Activated CD4-positive, alpha-beta T cell treated with anti-CD3 and anti-CD28 coated beads for 36 hours (primary cell): ENCODE results near the gene CLIC4. TPM values are rescaled to one million over a fixed set of nuclear protein-coding genes. Genes with fewer than 3 reads are reported as not detected.
"Not testable (repeated sequence)": the region's sequence is repeated elsewhere in the genome, so short reads cannot be mapped to it uniquely, and the experiment has no call there.

Experiments
- ATAC-seq: fragments of 200-7000 bp; cut with Tn5 transposase; one replicate; pipeline ENCODE4 v1.10.0; 2021; ENCODE audit warnings: mild to moderate bottlenecking, moderate library complexity
- CTCF ChIA-PET: fragments of 350-600 bp; sonication (Branson Sonifier 250); formaldehyde crosslinking; loops from one replicate; lab custom pipeline; 2021; ENCODE audit warnings: antibody characterized with exemption; lab: Charles Lee
- POLR2A ChIA-PET: fragments of 350-600 bp; sonication (Branson Sonifier 250); formaldehyde crosslinking; loops from one replicate; lab custom pipeline; 2021; ENCODE audit warnings: antibody characterized with exemption, inconsistent platforms; lab: Charles Lee
- DNase-seq: peaks from one replicate; pipeline ENCODE4 v3.0.0-alpha.2; 2020
- H3K27ac Mint-ChIP-seq: one replicate; pipeline ENCODE4 v1.8.0; 2021; ENCODE audit warnings: mixed read lengths
- H3K27me3 Mint-ChIP-seq: one replicate; pipeline ENCODE4 v1.8.0; 2021; ENCODE audit warnings: mixed read lengths
- H3K36me3 Mint-ChIP-seq: one replicate; pipeline ENCODE4 v1.8.0; 2021; ENCODE audit warnings: low read depth, mixed read lengths
- H3K4me1 Mint-ChIP-seq: one replicate; pipeline ENCODE4 v1.8.0; 2021; ENCODE audit warnings: mixed read lengths
- H3K4me3 Mint-ChIP-seq: one replicate; pipeline ENCODE4 v1.8.0; 2021; ENCODE audit warnings: mild to moderate bottlenecking, moderate library complexity, mixed read lengths
- H3K9me3 Mint-ChIP-seq: one replicate; pipeline ENCODE4 v1.8.0; 2021; ENCODE audit warnings: low read depth, mixed read lengths
- intact Hi-C, 2 experiments: fragments of 100-400 bp; cut with DNase I in 1 of 2; cut with micrococcal nuclease in 1 of 2; formaldehyde crosslinking; loops; one replicate each; pipeline versions ENCODE4 v1.14.2 to v1.15.1; 2022 to 2024; cut with DNase I, micrococcal nuclease
- total RNA-seq, 2 experiments: library from RNA; stranded (reverse); gene quantifications; one replicate each; pipeline ENCODE4 v1.2.3, GENCODE V29; 2021

CLIC4 gene
- total RNA-seq, 2 experiments from 2014 or later, result 29.8 to 33.1 TPM

DNA sequence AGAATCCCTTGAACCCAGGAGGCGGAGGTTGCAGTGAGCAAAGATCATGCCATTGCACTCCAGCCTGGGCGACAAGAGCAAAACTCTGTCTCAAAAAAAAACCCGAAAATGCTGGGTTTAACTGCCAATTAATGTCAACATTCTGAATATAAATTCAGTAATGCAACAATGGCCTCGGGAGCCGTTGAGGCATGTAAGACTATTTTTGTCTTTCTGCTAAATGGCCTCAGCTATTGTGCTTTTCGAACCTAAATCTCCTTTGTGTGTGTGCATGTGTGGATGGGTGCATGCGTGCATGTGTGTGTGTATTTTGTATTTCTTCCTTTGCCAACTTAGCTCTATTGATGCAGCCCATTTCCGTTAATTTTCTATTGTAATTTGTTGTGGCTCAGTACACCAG, 31.6 kb downstream of the CLIC4 start:
- H3K4me1 Mint-ChIP-seq, result no peaks in the 10 kb centered on the region
- ChIA-PET POLR2A (no interaction called here), CTCF (interaction anchor here (0.7 to 1.8 kb wide), 4 partner anchors 8 to 27 kb away, joined by 3 to 4 read pairs (median 4); no protein-coding TSS in a partner anchor)
- ATAC-seq (no peak), DNase-seq (no peak)
- no peak overlapping the region for H3K27ac Mint-ChIP-seq
- H3K27me3 Mint-ChIP-seq, result no peaks in the 10 kb centered on the region
- H3K4me3 Mint-ChIP-seq, result no peak overlapping the region
- no peaks in the 10 kb centered on the region for H3K9me3 Mint-ChIP-seq
- intact Hi-C loops, result no loop called here
- no peaks in the 10 kb centered on the region for H3K36me3 Mint-ChIP-seq

GRCh38 chr1:24778141-24778540, 32.9 kb downstream of the CLIC4 start:
- ChIA-PET POLR2A (no interaction called here), CTCF (interaction anchor here (1.3 kb wide), 1 partner anchor 52 kb away, joined by 4 read pairs; no protein-coding TSS in a partner anchor)
- intact Hi-C loops, result no loop called here
- no peaks in the 10 kb centered on the region for H3K27me3 Mint-ChIP-seq
- H3K36me3 Mint-ChIP-seq, result no peaks in the 10 kb centered on the region
- ATAC-seq, result no peak
- peaks cover 2% of the 10 kb centered on the region for H3K4me1 Mint-ChIP-seq
- DNase-seq, result no peak
- H3K27ac Mint-ChIP-seq, result no peak overlapping the region
- no peaks in the 10 kb centered on the region for H3K9me3 Mint-ChIP-seq
- no peak overlapping the region for H3K4me3 Mint-ChIP-seq

DNA sequence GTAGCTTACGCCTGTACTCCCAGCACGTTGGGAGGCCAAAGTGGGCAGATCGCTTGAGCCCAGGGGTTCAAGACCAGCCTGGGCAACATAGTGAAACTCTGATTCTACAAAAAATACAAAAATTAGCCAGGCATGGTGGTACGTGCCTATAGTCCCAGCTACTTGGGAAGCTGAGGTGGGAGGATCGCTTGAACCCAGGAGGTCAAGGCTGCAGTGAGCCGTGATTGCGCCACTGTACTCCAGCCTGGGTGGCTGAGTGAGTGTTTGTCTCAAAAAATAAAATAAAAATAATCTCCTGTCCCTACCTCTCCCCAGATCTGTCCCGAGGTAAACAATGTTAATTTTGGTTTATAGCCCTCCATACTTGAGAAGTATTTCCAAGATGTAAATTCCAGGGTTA, 34.0 kb downstream of the CLIC4 start:
- POLR2A ChIA-PET, CTCF ChIA-PET, H3K4me1 Mint-ChIP-seq, H3K9me3 Mint-ChIP-seq, ATAC-seq, DNase-seq, H3K27me3 Mint-ChIP-seq, H3K4me3 Mint-ChIP-seq, intact Hi-C loops, H3K36me3 Mint-ChIP-seq, H3K27ac Mint-ChIP-seq: not testable (repeated sequence)

DNA sequence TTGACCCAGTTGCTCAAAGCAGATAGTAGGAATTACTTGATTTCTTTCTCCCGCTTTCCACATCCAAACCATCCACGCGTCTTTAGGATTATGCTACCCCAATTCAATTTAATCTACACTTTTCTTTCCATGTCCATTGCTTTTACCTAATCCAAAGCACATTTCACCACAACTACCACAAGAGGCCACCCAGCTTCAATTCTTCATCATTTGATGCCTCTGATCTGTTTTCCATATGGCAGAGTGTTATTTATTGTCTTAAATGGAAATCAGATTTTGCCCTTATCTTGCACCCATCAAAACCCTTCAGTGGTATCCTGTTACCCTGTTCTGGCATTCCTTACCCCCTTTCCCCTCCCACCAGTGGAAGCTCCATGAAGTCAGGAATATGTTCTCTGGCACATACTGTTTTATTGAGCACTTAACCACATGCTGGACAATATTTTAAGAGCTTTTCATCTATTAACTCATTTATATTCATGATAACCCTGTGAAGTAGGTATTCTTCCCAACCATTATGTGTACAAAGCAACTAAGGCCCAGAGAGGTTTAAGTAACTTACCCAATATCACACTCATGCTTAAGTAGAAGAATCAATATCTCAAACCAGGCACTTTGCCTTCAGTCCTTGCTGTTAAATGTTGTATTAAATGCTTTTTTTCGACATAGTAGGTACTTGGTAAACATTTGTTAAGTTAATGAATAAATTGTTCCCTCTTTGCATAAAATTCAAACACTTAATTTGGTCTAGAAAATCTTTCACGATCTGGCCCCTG, 34.6 kb downstream of the CLIC4 start:
- POLR2A ChIA-PET, result no interaction called here

DNA sequence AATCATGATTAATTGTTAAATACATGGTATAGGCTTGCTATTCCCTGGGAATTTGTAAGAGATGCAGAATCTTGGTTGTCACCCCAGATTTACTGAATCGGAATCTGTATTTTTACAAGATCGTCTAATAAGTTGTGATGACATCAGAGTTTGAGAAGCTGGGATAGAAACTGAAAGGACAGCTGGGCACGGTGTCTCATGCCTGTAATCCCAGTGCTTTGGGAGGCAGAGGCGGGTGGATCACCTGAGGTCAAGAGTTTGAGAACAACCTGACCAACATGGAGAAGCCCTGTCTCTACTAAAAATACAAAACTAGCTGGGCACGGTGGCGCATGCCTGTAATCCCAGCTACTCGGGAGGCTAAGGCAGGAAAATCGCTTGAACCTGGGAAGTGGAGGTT, 35.4 kb downstream of the CLIC4 start:
- ATAC-seq, H3K9me3 Mint-ChIP-seq: not testable (repeated sequence)

More for the DNA sequence above, 34.6 kb downstream of the CLIC4 start:
- H3K4me3 Mint-ChIP-seq, result no peak overlapping the region
- no peak for ATAC-seq
- no peak overlapping the region for H3K27ac Mint-ChIP-seq
- H3K9me3 Mint-ChIP-seq, result no peaks in the 10 kb centered on the region
- H3K27me3 Mint-ChIP-seq, result no peaks in the 10 kb centered on the region
- CTCF ChIA-PET, result no interaction called here
- intact Hi-C loops, result no loop called here
- peaks cover 2% of the 10 kb centered on the region for H3K4me1 Mint-ChIP-seq
- no peaks in the 10 kb centered on the region for H3K36me3 Mint-ChIP-seq
- DNase-seq, result no peak

DNA sequence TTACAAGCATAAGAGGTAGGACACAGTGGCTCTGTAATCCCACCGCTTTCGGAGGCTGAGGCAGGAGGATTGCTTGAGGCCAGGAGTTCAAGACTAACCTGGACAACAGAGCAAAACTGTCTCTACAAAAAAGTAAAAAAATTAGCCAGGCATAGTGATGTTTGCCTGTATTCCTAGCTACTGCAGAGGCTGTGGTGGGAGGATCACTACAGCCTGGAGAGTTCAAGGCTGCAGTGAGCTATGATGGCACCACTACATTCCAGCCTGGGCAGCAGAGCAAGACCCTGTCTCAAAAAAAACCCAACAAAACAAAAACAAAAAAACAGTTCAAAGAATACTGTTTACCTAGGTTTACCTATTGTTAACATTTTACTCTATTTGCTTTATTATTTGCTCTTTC, 37.4 kb downstream of the CLIC4 start:
- ChIA-PET POLR2A (no interaction called here), CTCF (interaction anchor here (0.9 kb wide), 1 partner anchor 9 kb away, joined by 4 read pairs; no protein-coding TSS in a partner anchor)
- ATAC-seq (no peak), DNase-seq (no peak)
- H3K27me3 Mint-ChIP-seq, result no peaks in the 10 kb centered on the region
- H3K4me3 Mint-ChIP-seq, result no peak overlapping the region
- no peak overlapping the region for H3K27ac Mint-ChIP-seq
- H3K36me3 Mint-ChIP-seq, result no peaks in the 10 kb centered on the region
- peaks cover 2% of the 10 kb centered on the region for H3K4me1 Mint-ChIP-seq
- intact Hi-C loops, result no loop called here
- no peaks in the 10 kb centered on the region for H3K9me3 Mint-ChIP-seq

More for the DNA sequence above, 35.4 kb downstream of the CLIC4 start:
- CTCF ChIA-PET, result interaction anchor here (0.7 kb wide), 1 partner anchor 39 kb away, joined by 3 read pairs; no protein-coding TSS in a partner anchor
- DNase-seq, H3K4me3 Mint-ChIP-seq, H3K4me1 Mint-ChIP-seq, intact Hi-C loops, H3K27me3 Mint-ChIP-seq, POLR2A ChIA-PET, H3K27ac Mint-ChIP-seq, H3K36me3 Mint-ChIP-seq: not testable (repeated sequence)

GRCh38 chr1:24783713-24784112, 38.5 kb downstream of the CLIC4 start:
- Mint-ChIP-seq H3K27me3 (no peaks in the 10 kb centered on the region), H3K4me3 (no peak overlapping the region), H3K9me3 (no peaks in the 10 kb centered on the region), H3K4me1 (peaks cover 2% of the 10 kb centered on the region), H3K27ac (no peak overlapping the region), H3K36me3 (no peaks in the 10 kb centered on the region)
- ChIA-PET CTCF (no interaction called here), POLR2A (no interaction called here)
- intact Hi-C loops, result no loop called here
- DNase-seq (no peak), ATAC-seq (no peak)

DNA sequence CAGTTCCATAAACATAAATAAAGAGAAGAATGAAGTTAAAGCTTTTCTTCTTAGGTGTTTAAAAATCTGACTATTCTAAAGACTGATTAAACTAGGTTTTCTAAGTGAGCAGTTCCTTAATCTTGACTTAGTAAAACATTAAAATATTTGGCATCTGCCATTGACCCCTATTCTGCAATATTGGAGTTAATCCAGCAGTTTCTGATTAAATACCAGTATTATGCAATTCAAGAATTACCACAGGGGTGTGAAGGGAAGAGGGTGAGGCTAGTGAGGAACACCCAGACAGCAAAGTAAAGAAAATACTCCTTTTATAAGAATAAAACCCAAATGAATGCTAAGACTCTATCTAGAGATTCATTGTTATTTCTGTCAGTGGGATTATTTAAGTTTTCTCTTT, 40.9 kb downstream of the CLIC4 start:
- Mint-ChIP-seq H3K9me3 (no peaks in the 10 kb centered on the region), H3K27ac (no peak overlapping the region), H3K4me3 (no peak overlapping the region), H3K36me3 (no peaks in the 10 kb centered on the region), H3K4me1 (peaks cover 2% of the 10 kb centered on the region), H3K27me3 (no peaks in the 10 kb centered on the region)
- intact Hi-C loops, result no loop called here
- ChIA-PET POLR2A (no interaction called here), CTCF (interaction anchor here (1.0 kb wide), 1 partner anchor 260 kb away, joined by 3 read pairs; no protein-coding TSS in a partner anchor)
- ATAC-seq (no peak), DNase-seq (no peak)

- POLR2A ChIA-PET, result no interaction called here
- no peak for DNase-seq
- no peaks in the 10 kb centered on the region for H3K36me3 Mint-ChIP-seq
- no peaks in the 10 kb centered on the region for H3K27me3 Mint-ChIP-seq
- no peaks in the 10 kb centered on the region for H3K9me3 Mint-ChIP-seq
- no peak for ATAC-seq
- no peaks in the 10 kb centered on the region for H3K4me1 Mint-ChIP-seq
- intact Hi-C loops, result no loop called here
- no peak overlapping the region for H3K4me3 Mint-ChIP-seq
- no peak overlapping the region for H3K27ac Mint-ChIP-seq
- CTCF ChIA-PET, result no interaction called here
These were observed 45.2 kb downstream of the CLIC4 start for GRCh38 chr1:24790490-24790889.

GRCh38 chr1:24793447-24794129, 48.3 kb downstream of the CLIC4 start:
- no peak for ATAC-seq
- ChIA-PET POLR2A (no interaction called here), CTCF (interaction anchor here (0.7 kb wide), 1 partner anchor 41 kb away, joined by 3 read pairs; no protein-coding TSS in a partner anchor)
- no peak for DNase-seq
- no peaks in the 10 kb centered on the region for H3K4me1 Mint-ChIP-seq
- peaks cover 1% of the 10 kb centered on the region for H3K9me3 Mint-ChIP-seq
- peaks cover 7% of the 10 kb centered on the region for H3K36me3 Mint-ChIP-seq
- intact Hi-C loops, result no loop called here
- H3K27ac Mint-ChIP-seq, result no peak overlapping the region
- H3K4me3 Mint-ChIP-seq, result no peak overlapping the region
- H3K27me3 Mint-ChIP-seq, result no peaks in the 10 kb centered on the region

DNA sequence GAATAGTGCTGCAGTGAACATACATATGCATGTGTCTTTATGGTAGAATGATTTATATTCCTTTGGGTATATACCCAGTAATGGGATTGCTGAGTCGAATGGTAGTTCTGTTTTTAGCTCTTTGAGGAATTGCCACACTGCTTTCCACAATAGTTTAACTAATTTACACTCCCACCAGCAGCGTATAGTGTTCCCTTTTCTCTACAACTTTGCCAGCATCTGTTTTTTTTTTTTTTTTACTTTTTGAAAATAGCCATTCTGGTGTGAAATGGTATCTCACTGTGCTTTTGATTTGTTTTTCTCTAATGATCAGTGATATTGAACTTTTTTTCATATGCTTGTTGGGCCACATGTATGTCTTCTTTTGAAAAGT, 48.9 kb downstream of the CLIC4 start:
- CTCF ChIA-PET, H3K27me3 Mint-ChIP-seq, H3K36me3 Mint-ChIP-seq, H3K4me3 Mint-ChIP-seq, POLR2A ChIA-PET, H3K4me1 Mint-ChIP-seq, H3K27ac Mint-ChIP-seq, DNase-seq, intact Hi-C loops, ATAC-seq, H3K9me3 Mint-ChIP-seq: not testable (repeated sequence)

DNA sequence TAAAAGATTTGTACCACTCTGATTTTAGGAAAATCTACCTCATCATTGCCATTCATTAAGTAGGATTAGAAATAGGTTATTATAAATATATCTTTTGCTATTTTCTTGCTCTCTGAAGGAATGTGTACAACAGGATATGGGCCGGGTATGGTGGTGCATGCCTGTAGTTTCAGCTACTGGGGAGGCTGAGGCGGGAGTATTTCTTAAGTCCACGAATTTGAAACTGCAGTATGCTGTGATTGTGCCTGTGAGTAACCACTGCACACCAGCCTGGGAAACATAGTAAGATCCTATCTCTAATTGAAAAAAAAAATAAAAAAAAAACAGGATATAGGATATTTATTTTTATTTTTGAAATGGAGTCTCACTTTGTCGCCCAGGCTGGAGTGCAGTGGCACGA, 50.0 kb downstream of the CLIC4 start:
- intact Hi-C loops, result no loop called here
- Mint-ChIP-seq H3K27me3 (no peaks in the 10 kb centered on the region), H3K9me3 (peaks cover 1% of the 10 kb centered on the region), H3K4me1 (no peaks in the 10 kb centered on the region), H3K36me3 (peaks cover 9% of the 10 kb centered on the region), H3K27ac (no peak overlapping the region), H3K4me3 (no peak overlapping the region)
- DNase-seq, result no peak
- POLR2A ChIA-PET, result no interaction called here
- no peak for ATAC-seq
- CTCF ChIA-PET, result no interaction called here
